GM13977 (cell line): ENCODE measurements around the gene CALCA.

Experiments
- DNase-seq: peaks from one replicate; pipeline ENCODE4 v3.0.0; 2012; ENCODE audit warnings: low spot score
- in situ Hi-C: fragments of 300-500 bp; cut with MboI; formaldehyde crosslinking; loops from one replicate; pipeline ENCODE4 v1.12.0; 2022; ENCODE audit warnings: low sequenced_read_pairs, low pct_unique_long_range_greater_than_20kb, mixed read lengths, inconsistent platforms; ENCODE audit not compliant: unreplicated experiment
- TF ChIP-seq, protein P1 (sequence below): IDR thresholded peaks from 2 replicates; pipeline ENCODE4 v1.5.1; 2012; ENCODE audit warnings: mild to moderate bottlenecking, control low read depth; ENCODE audit not compliant: insufficient read depth; ENCODE audit errors: extremely low read depth, missing control alignments

CALCA gene

DNA sequence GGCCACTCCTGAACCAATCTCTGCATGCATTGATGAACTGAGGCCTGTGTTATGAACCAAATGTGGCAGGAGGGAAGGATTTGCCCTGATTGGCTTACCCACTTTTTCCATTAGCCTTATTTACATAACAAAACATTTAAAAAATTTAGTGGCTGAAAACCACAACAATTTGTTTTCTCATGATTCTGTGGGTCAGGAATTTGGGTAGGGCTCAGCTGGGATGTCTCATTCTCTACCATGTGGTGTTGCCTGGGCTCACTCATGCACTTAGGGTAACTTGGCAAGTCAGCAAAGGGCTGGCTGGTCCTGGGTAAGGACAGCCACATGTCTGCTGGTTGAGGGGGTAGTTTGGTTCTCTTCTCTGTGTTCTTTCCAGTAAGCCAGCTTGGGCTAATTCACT, 45.0 kb downstream of the CALCA start:
- DNase-seq: no peak
- TF ChIP-seq, protein P1, sequence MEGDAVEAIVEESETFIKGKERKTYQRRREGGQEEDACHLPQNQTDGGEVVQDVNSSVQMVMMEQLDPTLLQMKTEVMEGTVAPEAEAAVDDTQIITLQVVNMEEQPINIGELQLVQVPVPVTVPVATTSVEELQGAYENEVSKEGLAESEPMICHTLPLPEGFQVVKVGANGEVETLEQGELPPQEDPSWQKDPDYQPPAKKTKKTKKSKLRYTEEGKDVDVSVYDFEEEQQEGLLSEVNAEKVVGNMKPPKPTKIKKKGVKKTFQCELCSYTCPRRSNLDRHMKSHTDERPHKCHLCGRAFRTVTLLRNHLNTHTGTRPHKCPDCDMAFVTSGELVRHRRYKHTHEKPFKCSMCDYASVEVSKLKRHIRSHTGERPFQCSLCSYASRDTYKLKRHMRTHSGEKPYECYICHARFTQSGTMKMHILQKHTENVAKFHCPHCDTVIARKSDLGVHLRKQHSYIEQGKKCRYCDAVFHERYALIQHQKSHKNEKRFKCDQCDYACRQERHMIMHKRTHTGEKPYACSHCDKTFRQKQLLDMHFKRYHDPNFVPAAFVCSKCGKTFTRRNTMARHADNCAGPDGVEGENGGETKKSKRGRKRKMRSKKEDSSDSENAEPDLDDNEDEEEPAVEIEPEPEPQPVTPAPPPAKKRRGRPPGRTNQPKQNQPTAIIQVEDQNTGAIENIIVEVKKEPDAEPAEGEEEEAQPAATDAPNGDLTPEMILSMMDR: no peak
- in situ Hi-C loops: no loop called here

DNA sequence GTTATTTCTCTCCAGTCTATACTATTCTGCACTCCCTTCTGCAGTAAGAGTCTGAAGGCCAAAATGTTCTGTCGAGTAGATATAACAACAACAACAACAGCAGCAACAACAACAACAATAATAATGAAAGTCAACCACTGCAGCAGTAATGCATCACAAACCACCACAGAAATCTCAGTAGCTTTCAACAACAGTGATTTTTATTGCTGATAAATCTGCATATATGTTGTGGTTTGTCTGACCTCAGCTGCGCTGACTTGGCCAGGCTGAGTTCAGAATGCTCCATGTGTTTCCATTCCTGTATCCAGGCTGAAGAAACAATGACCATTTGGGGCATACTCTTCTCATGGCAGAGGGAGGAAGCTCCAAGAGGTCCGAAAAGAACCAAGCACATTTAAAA, 47.8 kb downstream of the CALCA start:
- in situ Hi-C loops: loop anchor here (25.0 kb wide), 2 partner anchors 137 to 263 kb away; no protein-coding TSS in a partner anchor
- TF ChIP-seq, protein P1: no peak

More for the DNA sequence above, 47.8 kb downstream of the CALCA start:
- DNase-seq: no peak
